ENCODE data around the gene ACKR2. TPM values are rescaled to one million over a fixed set of nuclear protein-coding genes. Genes with fewer than 3 reads are reported as not detected.

Gene ACKR2
- total and polyA plus RNA-seq, 2 experiments from 2014 or later, result 0.15 to 2.8 TPM

- Histone ChIP-seq H3K36me3 (no peaks in the 10 kb centered on the region), H3K4me1 (ENCODE audit: low read depth) (no peaks in the 10 kb centered on the region), H3K4me3 (no peak overlapping the region), H3K27me3 (no peaks in the 10 kb centered on the region), H3K27ac (no peak overlapping the region), H3K9me3 (ENCODE audit: low read depth) (no peaks in the 10 kb centered on the region)
- no peak for TF ChIP-seq CTCF (IDR thresholded peaks at IDR 0.05; ENCODE audit: low read depth, low read length)
- no peak for DNase-seq (ENCODE audit: low read depth in 1 of 2, low spot score in 1 of 2)
These were observed 75.1 kb downstream of the ACKR2 start for GRCh38 chr3:42884324-42884723.

GRCh38 chr3:42886294-42886822, 77.1 kb downstream of the ACKR2 start:
- Histone ChIP-seq H3K9me3 (ENCODE audit: low read depth) (no peaks in the 10 kb centered on the region), H3K27ac (no peak overlapping the region), H3K4me1 (ENCODE audit: low read depth) (no peaks in the 10 kb centered on the region), H3K36me3 (no peaks in the 10 kb centered on the region), H3K4me3 (no peak overlapping the region), H3K27me3 (no peaks in the 10 kb centered on the region)
- DNase-seq (ENCODE audit: low read depth in 1 of 2, low spot score in 1 of 2), result no peak
- TF ChIP-seq CTCF (IDR thresholded peaks at IDR 0.05; ENCODE audit: low read depth, low read length), result no peak

DNA sequence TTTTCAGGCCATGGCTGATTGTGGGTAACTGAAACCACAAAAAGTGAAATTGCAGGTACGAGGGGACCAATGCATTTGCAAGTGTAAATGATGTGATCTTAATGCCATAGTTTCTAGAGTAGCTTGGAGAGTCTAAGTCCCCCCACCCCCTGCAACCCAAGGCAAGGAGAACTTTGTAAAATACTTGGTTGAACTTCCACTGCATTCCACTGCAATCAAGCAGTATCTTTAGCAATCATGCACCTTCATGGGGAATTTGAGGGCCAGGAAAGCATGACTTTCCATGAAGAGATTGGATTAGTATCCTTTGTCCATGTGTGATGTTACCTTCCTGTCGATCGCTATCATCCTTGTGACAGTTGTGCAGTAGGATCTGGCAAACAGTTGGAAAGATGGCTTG, 77.8 kb downstream of the ACKR2 start:
- DNase-seq (ENCODE audit: low read depth in 1 of 2, low spot score in 1 of 2), result no peak
- Histone ChIP-seq H3K27me3 (no peaks in the 10 kb centered on the region), H3K4me1 (ENCODE audit: low read depth) (no peaks in the 10 kb centered on the region), H3K9me3 (ENCODE audit: low read depth) (no peaks in the 10 kb centered on the region), H3K4me3 (no peak overlapping the region), H3K27ac (no peak overlapping the region), H3K36me3 (no peaks in the 10 kb centered on the region)
- no peak for TF ChIP-seq CTCF (IDR thresholded peaks at IDR 0.05; ENCODE audit: low read depth, low read length)

GRCh38 chr3:42891042-42891441, 81.8 kb downstream of the ACKR2 start:
- Histone ChIP-seq H3K27me3 (no peaks in the 10 kb centered on the region), H3K4me1 (ENCODE audit: low read depth) (no peaks in the 10 kb centered on the region), H3K36me3 (no peaks in the 10 kb centered on the region), H3K9me3 (ENCODE audit: low read depth) (no peaks in the 10 kb centered on the region), H3K4me3 (no peak overlapping the region), H3K27ac (no peak overlapping the region)
- no peak for DNase-seq (ENCODE audit: low read depth in 1 of 2, low spot score in 1 of 2)
- no peak for TF ChIP-seq CTCF (IDR thresholded peaks at IDR 0.05; ENCODE audit: low read depth, low read length)

GRCh38 chr3:42892169-42892568, 82.9 kb downstream of the ACKR2 start:
- Histone ChIP-seq H3K4me1 (ENCODE audit: low read depth) (no peaks in the 10 kb centered on the region), H3K27me3 (no peaks in the 10 kb centered on the region), H3K27ac (no peak overlapping the region), H3K36me3 (no peaks in the 10 kb centered on the region), H3K9me3 (ENCODE audit: low read depth) (no peaks in the 10 kb centered on the region), H3K4me3 (no peak overlapping the region)
- no peak for DNase-seq (ENCODE audit: low read depth in 1 of 2, low spot score in 1 of 2)
- no peak for TF ChIP-seq CTCF (IDR thresholded peaks at IDR 0.05; ENCODE audit: low read depth, low read length)

- Histone ChIP-seq H3K4me3 (no peak overlapping the region), H3K27me3 (no peaks in the 10 kb centered on the region), H3K27ac (no peak overlapping the region), H3K9me3 (ENCODE audit: low read depth) (no peaks in the 10 kb centered on the region), H3K36me3 (no peaks in the 10 kb centered on the region), H3K4me1 (ENCODE audit: low read depth) (no peaks in the 10 kb centered on the region)
- no peak for DNase-seq (ENCODE audit: low read depth in 1 of 2, low spot score in 1 of 2)
- no peak for TF ChIP-seq CTCF (IDR thresholded peaks at IDR 0.05; ENCODE audit: low read depth, low read length)
These were observed 83.6 kb downstream of the ACKR2 start for GRCh38 chr3:42892807-42893206.

All from cardiac muscle cell (in vitro differentiated cells and primary cell).